ENCODE measurements around the gene RAD54L. TPM values are rescaled to one million over a fixed set of nuclear protein-coding genes. Genes with fewer than 3 reads are reported as not detected.

Gene RAD54L
- polyA plus RNA-seq, 1 of the 3 experiments (the other 2 are of a cell fraction): 11.5 TPM

DNA sequence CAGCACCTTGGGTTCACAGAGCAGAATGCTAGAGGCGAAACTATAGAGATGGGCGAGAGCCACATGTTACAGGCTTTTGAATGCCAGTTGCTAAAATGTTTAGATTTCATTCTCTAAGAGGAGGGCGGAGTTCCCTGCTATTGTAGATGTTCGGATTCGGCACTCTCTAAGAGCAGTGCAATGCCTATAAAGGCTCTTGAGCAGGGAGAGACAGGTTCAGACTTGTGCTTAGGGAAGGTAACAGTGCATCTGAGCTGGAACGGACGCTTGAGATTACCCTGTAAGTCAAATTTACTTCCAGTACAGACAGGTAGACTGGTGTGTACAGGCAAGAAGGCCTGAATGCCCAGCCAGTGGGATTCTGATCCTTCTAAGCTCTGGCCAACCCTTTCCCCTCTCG lies 29.1 kb upstream of the RAD54L start:
- Histone ChIP-seq H4K20me1 (ENCODE audit: insufficient read depth) (no peaks in the 10 kb centered on the region), H3K9me3 (no peaks in the 10 kb centered on the region), H3K36me3 (replicated peaks in 1 of 2; ENCODE audit: control insufficient read depth in 1 of 2, insufficient read depth in 2 of 2, low read length in 1 of 2) (no peaks in the 10 kb centered on the region), H3K9ac (no peak overlapping the region), H3K9me2 (no peaks in the 10 kb centered on the region), H3K79me2 (ENCODE audit: insufficient read depth) (no peaks in the 10 kb centered on the region), H3K4me3 (ENCODE audit: low read depth in 2 of 2, low read length in 1 of 2) (no peak overlapping the region), H3F3A (replicated peaks; ENCODE audit: insufficient read depth) (no peaks in the 10 kb centered on the region), H3K27ac (ENCODE audit: low read depth in 2 of 2, low read length in 1 of 2) (no peak overlapping the region), H3K4me2 (no peak overlapping the region), H3K4me1 (ENCODE audit: control insufficient read depth in 1 of 2, insufficient read depth in 2 of 2, low read depth in 1 of 2, low read length in 1 of 2) (no peaks in the 10 kb centered on the region), H3K27me3 (ENCODE audit: insufficient read depth) (no peaks in the 10 kb centered on the region), H2AFZ (ENCODE audit: low read depth) (no peak overlapping the region)
- CTCF ChIA-PET: no interaction called here
- POLR2A ChIA-PET: no interaction called here
- DNase-seq: no peak
- 92% methylated on average over 8 of the region's 8 CpGs for WGBS (ENCODE audit: low lambda C conversion rate)
- TF ChIP-seq RAD21 (IDR thresholded peaks at IDR 0.05; ENCODE audit: low read length) (no peak), EZH2phosphoT487 (IDR thresholded peaks at IDR 0.05; ENCODE audit: borderline replicate concordance, low read depth) (no peak), RCOR1 (IDR thresholded peaks at IDR 0.05; ENCODE audit: low read length) (no peak)
- TF ChIP-seq, protein P1, sequence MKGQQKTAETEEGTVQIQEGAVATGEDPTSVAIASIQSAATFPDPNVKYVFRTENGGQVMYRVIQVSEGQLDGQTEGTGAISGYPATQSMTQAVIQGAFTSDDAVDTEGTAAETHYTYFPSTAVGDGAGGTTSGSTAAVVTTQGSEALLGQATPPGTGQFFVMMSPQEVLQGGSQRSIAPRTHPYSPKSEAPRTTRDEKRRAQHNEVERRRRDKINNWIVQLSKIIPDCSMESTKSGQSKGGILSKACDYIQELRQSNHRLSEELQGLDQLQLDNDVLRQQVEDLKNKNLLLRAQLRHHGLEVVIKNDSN (IDR thresholded peaks at IDR 0.05; ENCODE audit: borderline replicate concordance, low read depth): no peak

DNA sequence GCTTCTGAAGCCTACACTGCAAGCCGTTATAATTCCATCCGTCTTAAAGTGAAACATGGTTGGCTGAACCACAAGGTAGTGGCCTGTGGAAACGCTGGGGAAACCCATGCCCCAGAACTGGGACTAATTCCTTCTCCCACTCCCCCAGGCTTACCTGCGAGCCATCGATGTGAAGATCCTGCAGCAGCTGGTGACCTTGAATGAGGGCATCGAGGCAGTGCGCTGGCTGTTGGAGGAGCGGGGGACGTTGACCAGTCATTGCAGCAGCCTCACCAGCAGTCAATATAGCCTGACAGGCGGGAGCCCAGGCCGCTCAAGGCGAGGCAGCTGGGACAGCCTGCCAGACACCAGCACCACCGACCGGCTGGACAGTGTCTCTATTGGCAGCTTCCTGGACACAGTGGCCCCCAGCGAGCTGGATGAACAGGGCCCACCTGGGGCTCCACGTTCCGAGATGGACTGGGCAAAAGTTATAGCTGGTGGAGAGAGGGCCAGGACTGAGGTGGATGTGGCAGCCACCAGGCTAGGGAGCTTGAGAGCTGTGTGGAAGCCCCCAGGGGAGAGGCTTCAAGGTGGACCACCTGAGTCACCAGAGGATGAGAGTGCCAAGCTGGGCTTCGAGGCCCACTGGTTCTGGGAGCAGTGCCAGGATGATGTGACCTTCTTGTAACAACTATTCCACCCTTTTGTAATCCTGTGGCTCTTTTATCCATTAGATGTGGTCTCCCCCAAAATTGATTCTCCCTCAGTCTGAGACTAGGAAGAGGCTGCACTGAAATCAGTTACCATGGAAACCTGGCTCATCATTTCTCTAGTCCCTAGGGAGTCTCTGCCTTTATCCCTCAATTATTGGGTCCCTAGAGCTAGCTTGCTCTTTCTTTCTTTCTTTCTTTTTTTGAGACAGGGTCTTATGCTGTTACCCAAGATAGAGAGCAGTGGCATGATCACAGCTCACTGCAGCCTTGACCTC lies 27.7 kb upstream of the RAD54L start:
- Histone ChIP-seq H3K4me3 (ENCODE audit: low read depth in 2 of 2, low read length in 1 of 2) (no peak overlapping the region), H3K9me2 (no peaks in the 10 kb centered on the region), H3K9ac (no peak overlapping the region), H3K9me3 (no peaks in the 10 kb centered on the region), H2AFZ (ENCODE audit: low read depth) (no peak overlapping the region), H4K20me1 (ENCODE audit: insufficient read depth) (no peaks in the 10 kb centered on the region), H3K4me2 (no peak overlapping the region), H3K27me3 (ENCODE audit: insufficient read depth) (no peaks in the 10 kb centered on the region), H3F3A (replicated peaks; ENCODE audit: insufficient read depth) (no peaks in the 10 kb centered on the region), H3K36me3 (replicated peaks in 1 of 2; ENCODE audit: control insufficient read depth in 1 of 2, insufficient read depth in 2 of 2, low read length in 1 of 2) (no peaks in the 10 kb centered on the region), H3K79me2 (ENCODE audit: insufficient read depth) (no peaks in the 10 kb centered on the region), H3K4me1 (ENCODE audit: control insufficient read depth in 1 of 2, insufficient read depth in 2 of 2, low read depth in 1 of 2, low read length in 1 of 2) (no peaks in the 10 kb centered on the region; a peak in 1 of 4 replicates), H3K27ac (ENCODE audit: low read depth in 2 of 2, low read length in 1 of 2) (no peak overlapping the region)
- TF ChIP-seq, protein P1 (IDR thresholded peaks at IDR 0.05; ENCODE audit: borderline replicate concordance, low read depth): no peak
- TF ChIP-seq TCF12 (IDR thresholded peaks at IDR 0.05): no peak
- 86% methylated on average over 11 of the region's 18 CpGs for WGBS (ENCODE audit: low lambda C conversion rate)
- POLR2A ChIA-PET: interaction anchor here (0.6 kb wide), 1 partner anchor 170 kb away, joined by 5 read pairs; no protein-coding TSS in a partner anchor
- no peak for DNase-seq
- CTCF ChIA-PET: interaction anchor here (1.2 kb wide), 1 partner anchor 11 kb away, joined by 4 read pairs; no protein-coding TSS in a partner anchor

DNA sequence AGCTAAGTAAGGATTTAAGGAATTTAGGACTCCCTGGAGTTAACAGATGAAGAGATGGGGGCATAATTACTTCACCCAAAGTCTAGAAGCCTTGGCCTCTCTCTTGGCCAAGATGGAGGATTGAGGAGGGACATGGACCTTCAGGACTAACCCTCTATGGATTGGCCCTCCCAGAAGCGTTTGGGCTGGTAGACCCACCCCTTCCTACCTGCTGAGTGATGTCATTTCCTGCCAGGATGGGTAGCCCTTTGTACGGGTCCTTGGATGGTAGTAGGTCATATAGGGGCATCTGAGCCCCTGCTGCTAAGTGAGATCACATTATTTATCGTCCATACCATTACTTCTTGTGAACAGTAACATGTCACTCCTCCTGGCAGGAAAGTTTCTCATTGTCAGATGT lies 26.8 kb upstream of the RAD54L start:
- Histone ChIP-seq H3K4me2 (no peak overlapping the region), H3K9me2 (no peaks in the 10 kb centered on the region), H3K9ac (no peak overlapping the region), H3K36me3 (replicated peaks in 1 of 2; ENCODE audit: control insufficient read depth in 1 of 2, insufficient read depth in 2 of 2, low read length in 1 of 2) (no peaks in the 10 kb centered on the region), H3K4me3 (ENCODE audit: low read depth in 2 of 2, low read length in 1 of 2) (no peak overlapping the region), H3K79me2 (ENCODE audit: insufficient read depth) (no peaks in the 10 kb centered on the region), H3F3A (replicated peaks; ENCODE audit: insufficient read depth) (peaks cover 3% of the 10 kb centered on the region), H3K27me3 (ENCODE audit: insufficient read depth) (no peaks in the 10 kb centered on the region), H3K27ac (ENCODE audit: low read depth in 2 of 2, low read length in 1 of 2) (no peak overlapping the region), H4K20me1 (ENCODE audit: insufficient read depth) (no peaks in the 10 kb centered on the region), H2AFZ (ENCODE audit: low read depth) (no peak overlapping the region), H3K4me1 (ENCODE audit: control insufficient read depth in 1 of 2, insufficient read depth in 2 of 2, low read depth in 1 of 2, low read length in 1 of 2) (no peaks in the 10 kb centered on the region; a peak in 1 of 4 replicates), H3K9me3 (no peaks in the 10 kb centered on the region)
- ChIA-PET POLR2A (no interaction called here), CTCF (no interaction called here)
- WGBS (ENCODE audit: low lambda C conversion rate): 95% methylated on average over 3 of the region's 3 CpGs
- no peak for TF ChIP-seq TEAD4 (IDR thresholded peaks at IDR 0.05; ENCODE audit: borderline replicate concordance, insufficient read depth)
- TF ChIP-seq, protein P2, sequence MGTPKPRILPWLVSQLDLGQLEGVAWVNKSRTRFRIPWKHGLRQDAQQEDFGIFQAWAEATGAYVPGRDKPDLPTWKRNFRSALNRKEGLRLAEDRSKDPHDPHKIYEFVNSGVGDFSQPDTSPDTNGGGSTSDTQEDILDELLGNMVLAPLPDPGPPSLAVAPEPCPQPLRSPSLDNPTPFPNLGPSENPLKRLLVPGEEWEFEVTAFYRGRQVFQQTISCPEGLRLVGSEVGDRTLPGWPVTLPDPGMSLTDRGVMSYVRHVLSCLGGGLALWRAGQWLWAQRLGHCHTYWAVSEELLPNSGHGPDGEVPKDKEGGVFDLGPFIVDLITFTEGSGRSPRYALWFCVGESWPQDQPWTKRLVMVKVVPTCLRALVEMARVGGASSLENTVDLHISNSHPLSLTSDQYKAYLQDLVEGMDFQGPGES (IDR thresholded peaks at IDR 0.05; ENCODE audit: low read depth, low read length): no peak
- TF ChIP-seq ELF1 (IDR thresholded peaks at IDR 0.05): no peak
- TF ChIP-seq FOXM1 (IDR thresholded peaks at IDR 0.05; ENCODE audit: low read depth): no peak
- no peak for TF ChIP-seq MXI1 (IDR thresholded peaks at IDR 0.05; ENCODE audit: low read depth, low read length)
- no peak for TF ChIP-seq SIN3A (IDR thresholded peaks at IDR 0.05; ENCODE audit: borderline replicate concordance, low read depth, low read length)
- TF ChIP-seq SMC3 (IDR thresholded peaks at IDR 0.05; ENCODE audit: low read depth, low read length): no peak
- TF ChIP-seq, protein P1 (IDR thresholded peaks at IDR 0.05; ENCODE audit: borderline replicate concordance, low read depth): no peak
- no peak for TF ChIP-seq FOSL2 (IDR thresholded peaks at IDR 0.05; ENCODE audit: borderline replicate concordance, low read depth)
- DNase-seq: no peak
